MM.1S (cell line): ENCODE measurements around the gene LIME1.

Experiments used
- EZH2 ChIP-seq: fragments of 300-600 bp; sonication (generic); optimal IDR thresholded peaks from 2 replicates; pipeline ENCODE3; 2017; ENCODE audit warnings: low read depth, mild to moderate bottlenecking, antibody characterized with exemption, low read length, mixed read lengths
- TF ChIP-seq, protein P1 (sequence below): fragments of 300-600 bp; sonication (generic); IDR thresholded peaks from 2 replicates; pipeline ENCODE4 v1.5.1; 2016; ENCODE audit warnings: antibody characterized with exemption, low read length, mixed read lengths

DNA sequence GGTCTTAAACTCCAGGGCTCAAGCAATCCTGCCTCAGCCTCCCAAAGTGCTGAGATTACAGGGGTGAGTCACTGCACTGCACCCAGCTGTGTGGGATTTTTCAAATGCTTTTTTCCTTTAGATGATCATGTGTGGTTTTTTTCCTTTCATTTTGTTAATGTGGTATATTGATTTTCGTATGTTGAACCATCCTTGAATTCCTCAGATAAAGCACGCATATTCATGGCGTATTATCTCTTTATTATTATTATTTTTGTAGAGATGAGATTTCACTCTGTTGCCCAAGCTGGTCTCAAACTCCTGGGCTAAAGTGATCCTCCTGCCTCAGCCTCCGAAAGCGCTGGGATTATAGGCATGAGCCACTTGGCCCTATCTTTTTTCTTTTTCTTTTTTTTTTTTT is 21.6 kb upstream of the LIME1 start:
- TF ChIP-seq, protein P1, sequence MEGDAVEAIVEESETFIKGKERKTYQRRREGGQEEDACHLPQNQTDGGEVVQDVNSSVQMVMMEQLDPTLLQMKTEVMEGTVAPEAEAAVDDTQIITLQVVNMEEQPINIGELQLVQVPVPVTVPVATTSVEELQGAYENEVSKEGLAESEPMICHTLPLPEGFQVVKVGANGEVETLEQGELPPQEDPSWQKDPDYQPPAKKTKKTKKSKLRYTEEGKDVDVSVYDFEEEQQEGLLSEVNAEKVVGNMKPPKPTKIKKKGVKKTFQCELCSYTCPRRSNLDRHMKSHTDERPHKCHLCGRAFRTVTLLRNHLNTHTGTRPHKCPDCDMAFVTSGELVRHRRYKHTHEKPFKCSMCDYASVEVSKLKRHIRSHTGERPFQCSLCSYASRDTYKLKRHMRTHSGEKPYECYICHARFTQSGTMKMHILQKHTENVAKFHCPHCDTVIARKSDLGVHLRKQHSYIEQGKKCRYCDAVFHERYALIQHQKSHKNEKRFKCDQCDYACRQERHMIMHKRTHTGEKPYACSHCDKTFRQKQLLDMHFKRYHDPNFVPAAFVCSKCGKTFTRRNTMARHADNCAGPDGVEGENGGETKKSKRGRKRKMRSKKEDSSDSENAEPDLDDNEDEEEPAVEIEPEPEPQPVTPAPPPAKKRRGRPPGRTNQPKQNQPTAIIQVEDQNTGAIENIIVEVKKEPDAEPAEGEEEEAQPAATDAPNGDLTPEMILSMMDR, result no peak
- TF ChIP-seq EZH2, result no peak
